DMS53 (cell line): ENCODE data around the gene FAAP100.

Experiments
- DNase-seq: peaks from one replicate; lab custom pipeline; 2025; lab: John Stamatoyannopoulos, UW

Gene FAAP100

DNA sequence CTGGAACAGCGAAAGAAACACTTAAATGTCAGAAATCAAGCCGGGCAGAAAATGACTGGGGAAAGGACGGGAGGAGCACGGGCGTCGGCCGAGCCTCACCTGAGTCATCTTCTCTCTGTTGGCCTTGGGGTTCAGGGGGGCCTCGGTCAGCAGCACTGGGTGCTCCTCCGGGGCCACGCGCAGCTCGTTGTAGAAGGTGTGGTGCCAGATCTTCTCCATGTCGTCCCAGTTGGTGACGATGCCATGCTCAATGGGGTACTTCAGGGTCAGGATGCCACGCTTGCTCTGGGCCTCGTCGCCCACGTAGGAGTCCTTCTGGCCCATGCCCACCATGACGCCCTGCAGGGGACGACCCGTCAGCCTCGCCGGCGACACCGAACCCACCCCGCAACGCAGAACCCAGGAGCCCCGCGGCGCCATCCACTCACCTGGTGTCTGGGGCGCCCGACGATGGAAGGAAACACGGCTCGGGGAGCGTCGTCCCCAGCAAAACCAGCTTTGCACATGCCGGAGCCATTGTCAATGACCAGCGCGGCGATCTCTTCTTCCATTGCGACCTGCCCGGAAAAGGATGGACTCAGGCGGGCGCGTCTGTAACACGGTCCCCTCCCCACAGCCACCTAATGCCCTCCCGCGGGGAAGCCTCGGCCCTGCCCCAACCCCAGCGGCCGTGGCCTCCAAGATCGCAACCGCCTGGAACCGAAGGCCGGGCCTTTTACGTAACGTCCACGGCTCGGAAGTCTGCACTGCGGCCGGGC, 40.2 kb downstream of the FAAP100 start:
- peak; percentile 66 for DNase-seq

DNA sequence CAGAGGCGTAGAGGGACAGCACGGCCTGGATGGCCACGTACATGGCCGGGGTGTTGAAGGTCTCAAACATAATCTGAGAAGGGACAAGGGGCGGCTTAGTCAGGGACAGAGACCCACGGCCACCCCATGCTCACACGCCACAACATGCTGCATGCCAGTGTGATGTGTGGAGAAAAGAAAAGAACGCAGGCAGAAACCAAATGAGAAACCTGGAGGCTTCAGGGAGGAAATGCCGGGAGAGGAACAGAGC, 40.7 kb downstream of the FAAP100 start:
- DNase-seq: no peak

DNA sequence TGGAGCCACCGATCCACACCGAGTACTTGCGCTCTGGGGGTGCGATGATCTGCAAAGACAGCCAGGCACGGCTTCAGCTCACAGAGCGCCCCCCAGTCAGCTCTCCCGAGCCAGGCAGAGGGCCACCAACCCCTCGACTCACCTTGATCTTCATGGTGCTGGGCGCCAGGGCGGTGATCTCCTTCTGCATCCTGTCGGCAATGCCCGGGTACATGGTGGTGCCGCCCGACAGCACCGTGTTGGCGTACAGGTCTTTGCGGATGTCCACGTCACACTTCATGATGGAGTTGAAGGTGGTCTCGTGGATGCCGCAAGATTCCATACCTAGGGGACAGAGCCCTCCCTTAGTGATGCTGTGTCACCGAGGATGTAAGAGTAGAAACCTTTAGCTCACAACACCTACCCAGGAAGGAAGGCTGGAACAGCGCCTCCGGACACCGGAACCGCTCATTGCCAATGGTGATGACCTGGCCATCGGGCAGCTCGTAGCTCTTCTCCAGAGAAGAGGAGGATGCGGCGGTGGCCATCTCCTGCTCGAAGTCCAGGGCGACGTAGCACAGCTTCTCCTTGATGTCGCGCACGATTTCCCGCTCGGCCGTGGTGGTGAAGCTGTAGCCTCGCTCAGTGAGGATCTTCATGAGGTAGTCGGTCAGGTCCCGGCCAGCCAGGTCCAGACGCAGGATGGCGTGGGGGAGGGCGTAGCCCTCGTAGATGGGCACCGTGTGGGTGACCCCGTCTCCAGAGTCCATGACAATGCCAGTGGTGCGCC, 41.2 kb downstream of the FAAP100 start:
- DNase-seq: peak; percentile 57

DNA sequence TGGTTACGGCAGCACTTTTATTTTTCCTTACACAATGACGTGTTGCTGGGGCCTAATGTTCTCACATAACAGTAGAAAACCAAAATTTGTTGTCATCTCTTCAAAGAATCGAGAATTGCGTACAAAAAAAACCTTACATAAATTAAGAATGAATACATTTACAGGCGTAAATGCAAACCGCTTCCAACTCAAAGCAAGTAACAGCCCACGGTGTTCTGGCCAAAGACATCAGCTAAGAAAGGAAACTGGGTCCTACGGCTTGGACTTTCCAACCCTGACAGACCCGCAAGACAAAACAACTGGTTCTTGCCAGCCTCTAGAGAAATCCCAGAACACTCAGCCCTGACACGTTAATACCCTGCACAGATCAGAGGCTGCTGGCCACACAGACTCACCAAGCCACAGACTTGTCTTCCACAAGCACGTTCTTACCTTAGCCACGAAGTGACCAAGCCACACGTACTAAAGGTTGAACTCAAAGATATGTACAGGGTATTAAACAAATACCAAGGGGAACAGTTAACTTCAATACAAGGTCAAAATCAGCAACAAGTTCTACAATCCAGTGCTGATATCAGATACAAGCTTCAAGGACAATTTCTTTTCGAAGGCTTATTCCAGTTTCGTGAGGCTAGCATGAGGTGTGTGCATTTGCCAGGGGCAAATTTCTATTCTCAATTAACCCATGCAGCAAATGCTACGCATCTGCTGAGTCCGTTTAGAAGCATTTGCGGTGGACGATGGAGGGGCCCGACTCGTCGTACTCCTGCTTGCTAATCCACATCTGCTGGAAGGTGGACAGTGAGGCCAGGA, 42.0 kb downstream of the FAAP100 start:
- no peak for DNase-seq

DNA sequence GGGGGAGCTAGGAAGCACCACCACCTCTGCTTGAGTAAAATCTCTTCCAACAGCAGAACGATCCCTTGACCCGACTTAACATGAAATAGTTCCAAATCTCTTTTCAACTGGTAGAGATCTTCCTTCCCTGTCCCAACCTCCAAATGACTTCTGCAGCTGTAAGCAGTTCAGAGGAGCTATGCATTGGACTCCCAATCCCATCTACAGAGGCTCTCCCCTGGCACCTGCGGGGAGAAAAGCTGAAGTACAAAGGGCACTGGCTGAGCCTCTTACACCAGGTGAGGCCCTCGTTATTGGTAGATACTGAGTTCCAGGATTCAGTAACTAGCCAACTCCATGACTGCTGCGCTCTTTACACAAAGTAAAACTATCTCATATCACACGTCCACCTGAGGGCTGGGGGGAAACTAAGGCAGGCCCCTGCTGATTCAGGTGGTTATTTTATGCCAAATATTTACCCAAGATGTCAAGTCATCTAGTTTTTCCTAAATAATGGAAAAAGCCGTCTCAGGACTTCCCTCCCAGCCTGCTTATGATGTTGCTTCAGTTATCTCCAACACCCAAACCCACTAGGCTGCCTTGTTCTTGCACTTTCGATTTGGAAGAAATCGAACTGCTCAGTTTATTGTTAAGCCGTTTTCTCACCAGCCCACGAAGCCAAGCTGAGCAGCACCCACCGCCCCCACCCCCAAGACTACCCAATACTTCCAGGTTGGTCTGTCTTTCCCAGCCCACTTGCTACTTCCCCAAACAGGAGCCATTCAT, 42.8 kb downstream of the FAAP100 start:
- peak; percentile 78 for DNase-seq

DNA sequence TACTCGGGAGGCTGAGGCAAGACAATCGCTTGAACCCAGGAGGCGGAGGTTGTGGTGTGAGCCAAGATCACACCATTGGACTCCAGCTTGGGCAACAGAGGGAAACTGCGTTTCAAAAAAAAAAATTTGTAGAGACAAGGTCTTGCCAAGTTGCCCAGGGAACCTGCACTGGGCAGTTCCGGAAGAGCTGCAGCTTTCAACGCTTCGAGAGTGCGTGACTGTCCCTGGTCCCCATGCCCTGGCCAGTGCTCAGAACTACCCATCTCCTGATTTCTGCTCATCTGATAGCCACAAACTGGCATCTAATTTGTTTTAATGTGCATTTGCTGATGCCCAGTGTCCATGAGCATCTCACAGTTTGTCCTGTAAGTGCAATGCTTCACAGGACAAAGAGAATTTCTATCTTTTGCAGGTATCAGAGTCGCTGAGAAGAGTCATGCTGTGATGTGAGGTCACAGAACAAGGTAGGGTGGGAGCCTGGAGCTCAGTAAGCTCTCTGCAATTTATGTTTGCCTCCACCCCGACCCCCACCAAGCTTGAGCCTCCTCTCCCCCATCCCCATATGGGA, 43.4 kb downstream of the FAAP100 start:
- DNase-seq: peak; percentile 77

DNA sequence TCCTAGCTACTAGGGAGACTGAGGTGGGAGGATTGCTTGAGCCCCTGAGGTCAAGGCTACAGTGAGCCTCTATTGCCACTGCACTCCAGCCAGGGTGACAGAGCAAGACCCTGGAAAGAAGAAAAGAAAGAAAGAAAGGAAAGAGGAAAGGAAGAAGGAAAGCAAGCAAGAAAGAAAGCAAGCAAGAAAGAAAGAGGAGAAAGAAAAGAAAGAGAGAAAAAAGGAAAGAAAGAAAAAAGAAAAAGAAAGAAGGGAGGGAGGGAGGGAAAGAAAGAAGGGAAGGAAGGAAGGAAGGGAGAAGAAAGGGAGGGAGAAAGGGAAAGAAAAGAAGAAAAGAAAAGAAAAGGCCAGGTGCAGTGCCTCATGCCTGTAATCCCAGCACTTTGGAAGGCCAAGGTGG, 48.5 kb downstream of the FAAP100 start:
- DNase-seq: no peak

DNA sequence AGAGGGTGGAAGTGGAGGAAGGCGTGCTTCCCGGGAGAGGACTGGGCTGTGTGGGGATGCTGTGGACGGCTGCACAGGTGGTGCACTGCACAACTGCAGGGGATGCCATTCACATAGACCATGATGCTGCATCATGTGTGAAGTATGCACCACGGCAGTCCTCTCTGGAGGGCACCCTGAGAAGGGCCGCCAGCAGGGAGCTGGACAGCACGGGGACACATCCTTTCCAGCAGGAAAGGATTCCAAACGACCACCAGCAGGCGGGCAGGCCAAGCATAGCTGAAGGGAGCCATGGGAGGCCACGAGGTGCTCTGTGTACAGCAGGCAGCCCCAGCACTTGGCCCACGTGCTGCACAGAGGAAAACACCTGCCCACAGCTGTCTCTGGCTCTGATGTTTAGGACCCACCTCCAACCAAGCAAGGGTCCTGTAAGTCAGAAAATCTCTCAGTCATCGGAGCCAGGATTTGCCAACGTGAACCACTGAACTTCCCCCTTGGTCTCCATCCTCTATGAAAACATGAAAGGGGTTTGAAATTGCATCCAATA, 49.6 kb downstream of the FAAP100 start:
- no peak for DNase-seq

DNA sequence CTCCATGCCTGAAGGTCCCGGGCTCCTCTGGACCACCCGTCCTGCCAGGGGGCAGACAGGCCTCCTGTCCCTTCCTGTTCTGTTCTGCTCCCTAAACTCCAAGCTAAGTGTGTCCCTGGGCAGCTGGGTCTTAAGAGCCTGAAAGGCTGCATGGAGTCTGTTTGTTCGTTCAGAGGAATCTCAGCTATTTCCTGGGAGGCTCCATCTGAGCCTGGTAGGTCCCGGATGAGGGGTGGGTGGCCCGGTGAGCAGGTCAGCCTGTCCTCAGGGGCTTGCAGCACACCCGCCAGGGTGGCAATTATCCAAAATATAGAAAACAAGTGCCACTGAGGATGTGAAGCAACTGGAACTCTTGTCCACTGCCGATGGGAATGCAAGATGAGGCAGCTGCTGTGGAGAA, 52.1 kb downstream of the FAAP100 start:
- no peak for DNase-seq

DNA sequence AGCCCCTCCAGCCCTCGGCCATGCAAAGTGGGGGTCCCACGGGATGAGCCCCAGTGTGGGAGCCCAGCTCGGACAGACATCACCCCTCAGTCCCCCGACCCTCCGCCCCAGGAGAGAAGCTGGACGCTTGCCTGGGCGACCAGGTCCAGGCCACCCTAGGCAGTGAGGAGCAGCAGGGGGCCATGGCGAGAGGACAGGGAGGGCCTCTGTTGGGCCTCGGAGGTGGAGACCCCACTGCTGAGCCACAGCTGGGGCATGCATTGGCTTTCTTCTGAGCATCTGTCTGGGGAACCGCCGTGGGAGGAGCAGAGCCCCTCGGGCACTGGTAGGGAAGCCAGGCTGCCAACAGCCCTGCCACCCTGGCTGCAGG, 52.6 kb downstream of the FAAP100 start:
- no peak for DNase-seq

DNA sequence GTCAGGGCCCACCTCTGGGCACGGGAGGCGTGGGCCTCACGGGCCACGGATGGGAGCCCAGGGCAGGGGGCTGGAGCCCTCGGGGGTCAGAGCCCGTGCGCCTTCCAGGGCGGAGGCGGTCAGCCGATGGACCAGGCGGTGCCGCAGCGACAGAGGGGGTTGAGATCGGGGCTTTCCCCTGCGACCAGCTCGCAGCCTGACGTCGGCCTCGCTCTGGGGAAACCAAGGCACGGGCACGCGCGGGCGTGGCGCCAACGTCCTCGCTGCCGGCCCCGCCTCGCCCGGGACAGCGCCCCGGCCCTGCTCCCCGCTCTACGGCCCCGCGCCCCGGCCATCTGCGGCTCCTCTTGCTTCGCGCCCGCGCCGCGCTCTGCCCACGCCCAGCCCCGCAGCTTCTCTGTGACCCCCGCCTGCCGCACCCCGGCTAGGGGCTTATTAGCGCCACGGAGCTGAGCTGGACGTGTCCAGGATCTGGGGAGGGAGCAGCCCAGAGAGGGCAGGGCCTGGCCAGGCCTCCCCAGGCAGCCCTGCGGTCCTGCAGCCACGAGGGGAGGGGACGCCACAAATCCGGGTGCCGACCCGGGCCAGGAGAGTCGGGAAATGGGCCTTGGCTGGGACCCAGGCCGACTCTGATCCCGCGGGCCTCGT, 53.1 kb downstream of the FAAP100 start:
- DNase-seq: no peak

DNA sequence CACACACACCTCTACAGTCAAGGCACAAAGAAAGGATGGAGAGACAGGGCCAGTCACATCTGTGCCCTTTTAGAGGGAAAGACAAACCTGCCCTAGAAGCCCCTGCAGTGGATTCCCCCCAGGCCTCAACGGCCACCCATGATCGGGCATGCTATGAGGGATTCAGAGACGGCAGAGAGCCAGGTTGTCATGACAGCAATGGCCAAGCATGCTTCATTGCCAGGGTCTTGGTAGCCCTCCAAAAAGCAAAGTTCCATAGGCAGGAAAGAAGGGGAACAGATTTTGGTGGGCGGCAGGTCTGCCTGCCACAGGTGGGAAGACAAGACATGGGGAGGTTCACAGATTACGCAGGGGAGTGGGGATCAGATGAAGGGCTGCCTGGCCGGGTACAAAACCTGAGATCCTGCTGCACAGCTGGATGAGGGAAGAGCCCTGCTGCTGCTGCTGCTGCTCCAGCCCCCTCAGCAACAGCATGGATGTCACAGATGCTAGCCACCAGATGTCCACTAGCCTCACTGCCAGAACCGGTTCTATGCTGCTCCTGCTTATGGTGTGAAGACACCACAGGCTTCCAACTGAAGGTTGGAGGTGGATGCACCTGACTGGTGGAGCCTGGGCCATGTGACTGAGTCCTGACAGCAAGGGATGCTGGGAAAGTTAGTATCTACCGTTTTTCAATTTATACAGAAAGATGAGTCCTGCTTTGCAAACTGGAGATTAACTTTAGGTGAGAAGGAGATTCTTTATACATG, 57.4 kb downstream of the FAAP100 start:
- peak; percentile 88 for DNase-seq

DNA sequence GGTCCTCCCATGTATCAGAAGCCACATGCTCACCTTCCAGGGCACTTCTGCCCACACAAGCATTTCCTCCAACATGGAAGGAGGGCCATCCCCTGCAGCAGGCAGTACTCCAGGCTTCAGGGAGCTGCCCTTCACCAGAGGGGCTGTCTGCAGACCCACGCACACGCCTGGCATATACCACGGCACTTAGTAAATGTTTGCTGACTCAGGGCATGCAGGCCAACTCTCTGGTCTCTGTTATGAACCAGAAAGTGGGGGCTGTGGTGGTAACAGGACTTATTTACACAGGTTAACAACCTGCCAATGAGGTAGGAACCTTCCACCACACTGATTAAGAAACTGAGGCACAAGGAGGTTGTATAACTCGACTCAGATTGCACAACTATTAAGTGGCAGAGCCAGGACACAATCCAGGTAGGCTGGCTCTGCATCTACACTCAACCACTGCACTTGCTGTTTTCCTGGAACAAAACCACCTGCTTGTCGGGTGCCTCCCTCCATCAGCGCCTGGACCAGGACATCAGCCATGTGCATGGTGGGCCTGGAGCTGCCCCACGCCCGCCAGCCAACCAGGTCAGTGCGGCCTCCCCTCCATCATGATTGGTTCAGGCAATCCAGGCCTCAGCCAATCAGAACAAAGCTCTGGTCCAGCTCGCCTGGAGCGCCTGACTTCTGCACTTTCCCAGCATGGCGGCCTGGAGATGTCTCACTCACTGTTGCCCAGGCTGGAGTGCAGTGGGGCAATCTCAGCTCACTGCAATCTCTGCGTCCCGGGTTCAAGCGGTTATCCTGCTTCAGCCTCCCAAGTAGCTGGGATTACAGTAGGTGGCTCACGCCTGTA, 58.7 kb downstream of the FAAP100 start:
- no peak for DNase-seq

DNA sequence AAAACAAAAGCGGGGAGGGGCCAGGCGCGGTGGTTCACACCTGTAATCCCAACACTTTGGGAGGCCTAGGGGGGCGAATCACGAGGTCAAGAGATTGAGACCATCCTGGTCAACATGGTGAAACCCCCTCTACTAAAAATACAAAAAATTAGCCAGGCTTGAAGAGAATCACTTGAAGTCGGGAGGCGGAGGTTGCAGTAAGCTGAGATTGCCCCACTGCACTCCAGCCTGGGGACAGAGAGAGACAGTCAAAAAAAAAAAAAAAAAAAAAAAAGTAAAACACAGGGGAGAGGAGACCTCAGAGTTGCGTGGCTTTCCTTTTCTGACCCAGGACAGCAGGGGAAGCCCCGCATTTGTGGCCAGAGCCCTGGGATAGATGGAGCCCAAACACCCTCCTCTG, 59.4 kb downstream of the FAAP100 start:
- DNase-seq: no peak

DNA sequence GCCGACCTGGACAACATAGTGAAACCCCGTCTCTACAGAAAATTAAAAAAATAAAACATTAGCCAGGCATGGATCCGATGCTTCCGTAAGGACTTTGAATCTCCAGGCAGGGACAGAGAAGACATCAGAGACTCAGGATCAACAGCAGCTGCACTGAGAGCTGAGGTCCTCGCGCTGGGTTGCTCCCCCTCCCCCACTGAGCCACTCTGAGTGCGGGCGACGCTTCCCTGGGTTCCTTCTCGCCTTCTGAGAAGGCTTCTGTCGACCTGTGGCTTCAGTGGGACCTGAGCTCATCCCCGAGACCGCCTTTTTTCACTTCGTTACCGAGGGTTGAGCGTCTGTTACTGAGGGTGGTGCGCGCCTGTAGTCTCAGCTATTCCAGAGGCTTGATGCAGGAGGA, 60.0 kb downstream of the FAAP100 start:
- DNase-seq: no peak

DNA sequence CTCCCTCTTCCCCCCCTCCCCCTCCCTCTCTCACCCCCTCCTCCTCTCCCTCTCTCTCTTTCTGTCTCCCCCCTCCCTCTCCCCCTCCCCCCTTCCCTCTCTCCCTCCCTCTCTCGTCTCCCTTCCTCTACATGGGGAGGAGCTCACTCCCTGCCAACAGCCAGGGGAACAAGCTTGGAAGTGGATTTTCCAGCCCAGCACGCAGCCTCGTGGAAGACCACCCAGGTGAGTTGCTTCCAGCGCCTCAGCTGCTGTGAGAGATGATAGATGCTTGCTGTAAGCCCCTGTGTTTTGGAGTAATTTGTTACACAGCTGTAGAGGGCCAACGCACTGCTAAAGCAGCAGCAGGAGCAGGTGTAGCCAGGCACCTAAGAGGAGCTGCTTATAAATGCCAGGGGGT, 60.4 kb downstream of the FAAP100 start:
- no peak for DNase-seq

DNA sequence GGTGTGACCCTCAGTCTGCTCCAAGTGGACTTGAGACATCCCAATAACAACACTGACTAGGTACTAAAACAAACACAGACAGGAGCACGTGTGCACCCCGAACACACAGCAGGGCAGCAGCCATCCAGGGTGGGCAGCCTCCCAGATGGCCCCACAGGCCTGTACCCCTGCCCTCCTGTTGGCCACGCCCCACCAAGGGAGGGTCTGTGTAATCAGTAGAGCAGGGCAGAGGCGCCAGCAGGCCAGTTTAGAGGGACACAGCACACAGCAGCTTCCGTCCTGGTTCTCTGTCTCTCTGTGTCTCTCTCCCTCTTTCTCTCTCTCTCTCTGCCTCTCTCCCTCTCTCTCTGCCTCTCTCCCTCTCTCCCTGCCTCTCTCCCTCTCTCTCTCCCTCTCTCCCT, 61.0 kb downstream of the FAAP100 start:
- peak; percentile 49 for DNase-seq

DNA sequence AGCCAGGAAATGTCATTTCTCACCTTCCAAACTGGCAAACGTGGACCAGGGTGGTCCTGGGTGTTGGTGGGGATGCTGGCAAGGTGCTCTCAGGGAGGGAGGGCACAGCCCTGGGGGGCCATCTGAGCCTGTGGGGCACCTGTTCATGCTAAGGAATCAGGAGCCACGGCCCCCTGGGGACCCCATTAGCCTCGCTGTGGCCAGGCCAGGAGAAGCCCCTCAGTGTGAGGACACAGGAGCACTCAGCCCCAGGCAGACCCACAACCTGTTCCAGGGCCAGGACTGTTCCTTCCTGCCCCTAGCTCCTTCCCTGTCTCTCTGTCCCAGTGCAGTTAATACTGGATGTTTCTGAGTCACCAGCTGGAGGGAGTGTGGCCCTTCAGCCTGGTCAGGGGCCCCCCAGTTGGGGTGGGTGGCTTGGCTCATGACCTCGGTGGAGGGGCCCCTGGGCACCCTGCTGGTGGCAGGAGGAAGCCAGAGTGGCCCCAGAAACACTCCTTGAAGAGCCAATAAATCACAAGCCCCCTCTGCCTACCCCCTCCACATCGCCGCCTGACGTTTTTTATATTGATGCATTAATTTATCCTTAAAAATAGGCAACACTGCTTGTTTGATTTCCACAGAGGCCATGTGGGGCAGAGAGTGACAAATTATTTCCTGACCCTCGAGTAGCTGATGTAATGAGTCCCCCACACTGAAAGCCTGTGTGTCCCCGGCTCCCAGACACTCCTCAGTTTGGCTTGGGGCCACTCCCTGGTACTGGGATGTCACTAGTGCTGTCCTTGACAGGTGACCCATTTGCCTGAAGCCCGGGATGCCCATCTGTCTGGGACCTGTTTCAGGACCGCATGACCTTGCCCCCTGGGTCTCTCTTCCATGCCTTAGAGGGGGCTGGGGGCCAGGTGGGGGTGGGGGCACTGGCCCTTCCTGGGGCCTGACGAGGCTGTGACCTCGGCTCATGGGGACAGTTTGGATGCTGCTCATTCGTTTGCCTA, 61.9 kb downstream of the FAAP100 start:
- DNase-seq: no peak
